ENCODE measurements around the gene ASB15. TPM values are rescaled to one million over a fixed set of nuclear protein-coding genes. Genes with fewer than 3 reads are reported as not detected.

The ASB15 gene
- total and polyA plus RNA-seq, 2 donors from 2014 or later: 1.8 TPM; not detected in 1

DNA sequence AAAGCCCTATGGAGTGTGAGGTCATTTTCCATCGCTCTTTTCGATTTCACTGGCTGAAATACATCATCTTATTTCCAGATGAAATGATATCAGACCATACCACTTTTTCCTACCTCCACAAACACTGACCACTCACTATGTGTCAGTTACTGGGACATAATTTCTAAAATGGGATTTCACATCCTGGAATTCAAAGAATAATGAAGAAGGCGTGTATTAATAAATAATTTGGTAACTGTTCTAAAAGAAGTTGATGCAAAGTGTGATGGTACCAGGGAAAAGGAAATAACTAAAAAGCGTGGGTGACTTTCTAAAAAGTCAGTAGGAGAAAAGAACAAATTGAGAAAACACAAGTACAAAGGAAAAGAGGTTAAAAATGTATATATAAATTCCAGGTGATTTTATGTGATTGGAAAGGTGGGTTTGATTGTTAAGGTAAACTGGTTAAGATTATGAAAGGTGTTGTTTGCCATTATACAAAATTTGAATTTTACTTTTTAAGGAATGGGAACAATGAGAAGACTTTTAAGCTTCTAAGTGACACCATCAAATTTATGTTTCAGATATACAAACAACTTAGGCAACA, 43.2 kb upstream of the ASB15 start:
- intact Hi-C loops (cut with DNase I): no loop called here
- H3K9me3 ChIP-seq (ENCODE audit: control insufficient read depth in 2 of 3, insufficient read depth in 1 of 3, low read length in 3 of 3): no peaks in the 10 kb centered on the region
- DNase-seq: no peak
- peak overlapping the region in 1 of 2 donors; percentile 74 for H3K27ac ChIP-seq (ENCODE audit: low read depth in 2 of 2, low read length in 2 of 2)
- TF ChIP-seq, protein P1, sequence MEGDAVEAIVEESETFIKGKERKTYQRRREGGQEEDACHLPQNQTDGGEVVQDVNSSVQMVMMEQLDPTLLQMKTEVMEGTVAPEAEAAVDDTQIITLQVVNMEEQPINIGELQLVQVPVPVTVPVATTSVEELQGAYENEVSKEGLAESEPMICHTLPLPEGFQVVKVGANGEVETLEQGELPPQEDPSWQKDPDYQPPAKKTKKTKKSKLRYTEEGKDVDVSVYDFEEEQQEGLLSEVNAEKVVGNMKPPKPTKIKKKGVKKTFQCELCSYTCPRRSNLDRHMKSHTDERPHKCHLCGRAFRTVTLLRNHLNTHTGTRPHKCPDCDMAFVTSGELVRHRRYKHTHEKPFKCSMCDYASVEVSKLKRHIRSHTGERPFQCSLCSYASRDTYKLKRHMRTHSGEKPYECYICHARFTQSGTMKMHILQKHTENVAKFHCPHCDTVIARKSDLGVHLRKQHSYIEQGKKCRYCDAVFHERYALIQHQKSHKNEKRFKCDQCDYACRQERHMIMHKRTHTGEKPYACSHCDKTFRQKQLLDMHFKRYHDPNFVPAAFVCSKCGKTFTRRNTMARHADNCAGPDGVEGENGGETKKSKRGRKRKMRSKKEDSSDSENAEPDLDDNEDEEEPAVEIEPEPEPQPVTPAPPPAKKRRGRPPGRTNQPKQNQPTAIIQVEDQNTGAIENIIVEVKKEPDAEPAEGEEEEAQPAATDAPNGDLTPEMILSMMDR (IDR thresholded peaks at IDR 0.05; ENCODE audit: borderline replicate concordance, extremely low read depth, insufficient read depth): no peak
- H3K9ac ChIP-seq (ENCODE audit: low read length in 3 of 3): peak overlapping the region; percentile 85 to 96 (median 91)
- H3K4me3 ChIP-seq (ENCODE audit: low read length in 3 of 3): peak overlapping the region; percentile 92 to 100 (median 97)
- no peak for FAIRE-seq
- H3K4me1 ChIP-seq (ENCODE audit: control insufficient read depth in 2 of 3, insufficient read depth in 2 of 3, low read depth in 1 of 3, low read length in 3 of 3): peaks cover 2 to 13% (median 8%) of the 10 kb centered on the region in 3 donors
- no peaks in the 10 kb centered on the region for H3K27me3 ChIP-seq (ENCODE audit: control insufficient read depth, insufficient read depth, low read length)
- H3K36me3 ChIP-seq (ENCODE audit: control insufficient read depth in 2 of 3, insufficient read depth in 3 of 3, low read length in 3 of 3): peaks cover 0 to 5% (median 2%) of the 10 kb centered on the region in 3 donors

DNA sequence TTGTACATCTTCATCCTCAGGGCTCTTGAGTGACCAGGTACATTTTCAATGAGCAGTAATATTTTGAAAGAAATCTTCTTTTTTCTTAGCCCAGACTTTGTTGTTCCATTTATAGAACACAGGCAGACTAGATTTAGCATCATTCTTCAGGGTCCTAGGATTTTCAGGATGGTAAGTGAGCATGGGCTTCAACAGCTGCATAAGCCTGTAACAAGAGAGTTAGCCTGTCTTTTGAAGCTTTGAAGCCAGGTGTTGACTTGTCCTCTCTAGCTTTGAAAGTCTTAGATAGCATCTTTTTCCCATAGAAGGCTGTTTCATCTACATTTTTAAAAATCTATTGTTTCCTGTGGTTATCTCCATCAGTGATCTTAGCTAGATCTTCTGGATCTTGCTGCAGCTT, 39.5 kb upstream of the ASB15 start:
- Histone ChIP-seq H3K4me1 (ENCODE audit: control insufficient read depth in 2 of 3, insufficient read depth in 2 of 3, low read depth in 1 of 3, low read length in 3 of 3) (no peaks in the 10 kb centered on the region), H3K9ac (ENCODE audit: low read length in 3 of 3) (no peak overlapping the region), H3K27me3 (ENCODE audit: control insufficient read depth, insufficient read depth, low read length) (no peaks in the 10 kb centered on the region), H3K9me3 (ENCODE audit: control insufficient read depth in 2 of 3, insufficient read depth in 1 of 3, low read length in 3 of 3) (no peaks in the 10 kb centered on the region), H3K4me3 (ENCODE audit: low read length in 3 of 3) (no peak overlapping the region), H3K36me3 (ENCODE audit: control insufficient read depth in 2 of 3, insufficient read depth in 3 of 3, low read length in 3 of 3) (no peaks in the 10 kb centered on the region), H3K27ac (ENCODE audit: low read depth in 2 of 2, low read length in 2 of 2) (no peak overlapping the region)
- DNase-seq (no peak), FAIRE-seq (no peak)
- intact Hi-C loops (cut with DNase I): no loop called here
- TF ChIP-seq, protein P1 (IDR thresholded peaks at IDR 0.05; ENCODE audit: borderline replicate concordance, extremely low read depth, insufficient read depth): no peak

DNA sequence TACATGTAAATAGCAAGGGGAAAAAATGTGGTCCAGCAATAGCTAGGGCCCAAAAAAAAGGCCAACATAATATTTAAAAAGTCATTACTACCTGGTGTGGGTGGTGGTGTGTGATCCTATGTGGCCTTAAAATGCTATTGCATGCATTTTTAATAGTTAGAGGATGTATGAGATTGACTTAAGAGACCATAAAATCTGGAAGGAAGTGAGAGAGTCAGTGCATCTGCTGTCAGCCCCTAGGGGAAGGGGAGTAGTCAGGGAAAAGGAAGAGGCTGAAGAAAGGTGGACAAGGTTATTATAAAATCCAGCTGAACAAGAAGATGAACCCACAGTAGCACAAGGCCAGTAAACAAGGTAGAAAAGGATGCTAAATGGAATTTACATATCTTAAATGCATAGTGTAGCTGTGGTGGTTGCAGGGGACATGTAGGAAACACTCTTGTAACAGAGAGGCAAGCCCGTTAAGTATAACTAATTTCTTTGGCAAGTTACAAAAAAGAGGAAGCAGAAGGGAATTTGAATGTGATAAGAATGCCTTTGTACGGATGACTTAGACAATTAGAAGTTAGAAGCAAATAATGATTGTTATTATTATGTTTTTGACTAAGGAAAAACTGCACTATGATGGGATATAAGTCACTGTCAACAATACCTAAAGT, 32.1 kb upstream of the ASB15 start:
- Histone ChIP-seq H3K27me3 (ENCODE audit: control insufficient read depth, insufficient read depth, low read length) (no peaks in the 10 kb centered on the region), H3K36me3 (ENCODE audit: control insufficient read depth in 2 of 3, insufficient read depth in 3 of 3, low read length in 3 of 3) (no peaks in the 10 kb centered on the region), H3K27ac (ENCODE audit: low read depth in 2 of 2, low read length in 2 of 2) (no peak overlapping the region), H3K9ac (ENCODE audit: low read length in 3 of 3) (no peak overlapping the region), H3K9me3 (ENCODE audit: control insufficient read depth in 2 of 3, insufficient read depth in 1 of 3, low read length in 3 of 3) (no peaks in the 10 kb centered on the region), H3K4me1 (ENCODE audit: control insufficient read depth in 2 of 3, insufficient read depth in 2 of 3, low read depth in 1 of 3, low read length in 3 of 3) (no peaks in the 10 kb centered on the region), H3K4me3 (ENCODE audit: low read length in 3 of 3) (no peak overlapping the region)
- no peak for FAIRE-seq
- no peak for DNase-seq
- TF ChIP-seq, protein P1 (IDR thresholded peaks at IDR 0.05; ENCODE audit: borderline replicate concordance, extremely low read depth, insufficient read depth): no peak
- intact Hi-C loops (cut with DNase I): no loop called here

All from kidney (tissue), 14 donors.